ENCODE results near the gene GAS2L1.

Gene GAS2L1

GRCh38 chr22:29275819-29276565 lies 30.5 kb upstream of the GAS2L1 start:
- DNase-seq (ENCODE audit: low spot score) = peak; percentile 54

- DNase-seq (ENCODE audit: low spot score) = no peak
Measured at GRCh38 chr22:29277927-29278326, 28.5 kb upstream of the GAS2L1 start.

GRCh38 chr22:29284196-29284595 lies 22.3 kb upstream of the GAS2L1 start:
- no peak for DNase-seq (ENCODE audit: low spot score)

DNA sequence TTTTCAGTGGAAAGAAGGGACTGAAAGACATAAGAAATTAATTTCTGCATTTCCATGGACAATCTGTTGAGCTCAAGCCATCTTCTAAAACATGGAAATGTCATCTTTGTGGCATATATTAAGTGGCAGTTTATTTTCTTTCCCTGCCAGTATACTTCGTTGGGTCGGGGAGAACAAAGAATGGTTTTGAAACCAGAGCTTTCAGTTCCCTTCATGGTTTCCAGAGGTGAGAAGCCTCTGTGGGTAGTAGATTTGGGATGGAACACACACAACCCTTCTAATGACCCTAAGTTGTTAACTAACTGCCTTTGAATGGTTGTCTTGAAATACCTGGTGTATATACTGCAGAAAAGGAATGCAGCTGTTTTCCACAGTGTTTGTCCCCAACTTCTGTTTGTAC lies 17.6 kb upstream of the GAS2L1 start:
- DNase-seq (ENCODE audit: low spot score) = no peak

DNA sequence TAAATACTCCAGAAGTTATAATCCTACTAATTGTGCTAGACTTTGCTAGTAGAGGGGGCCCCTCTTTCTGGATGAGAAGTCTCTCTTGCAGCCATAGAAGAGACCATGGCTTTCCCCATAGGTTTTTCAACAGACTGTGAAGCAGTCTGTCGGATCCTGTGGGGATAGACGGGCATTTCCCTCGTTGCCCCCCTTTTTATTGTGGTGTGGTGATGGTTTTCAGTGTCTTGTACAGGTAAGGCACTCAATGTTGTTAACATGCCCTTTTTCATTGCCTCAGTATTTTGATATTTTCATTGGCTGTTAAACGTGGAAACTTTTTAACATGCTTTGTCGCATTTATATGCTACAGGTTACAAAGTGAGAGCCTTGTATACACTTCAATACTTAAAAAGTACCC lies 16.4 kb upstream of the GAS2L1 start:
- no peak for DNase-seq (ENCODE audit: low spot score)

GRCh38 chr22:29291215-29291614 lies 15.2 kb upstream of the GAS2L1 start:
- no peak for DNase-seq (ENCODE audit: low spot score)

- no peak for DNase-seq (ENCODE audit: low spot score)
Measured at GRCh38 chr22:29292379-29292778, 14.1 kb upstream of the GAS2L1 start.

GRCh38 chr22:29298641-29299040 lies 7.8 kb upstream of the GAS2L1 start:
- DNase-seq (ENCODE audit: low spot score) = no peak

GRCh38 chr22:29299136-29299900 lies 7.1 kb upstream of the GAS2L1 start:
- no peak for DNase-seq (ENCODE audit: low spot score)

GRCh38 chr22:29300467-29300806 lies 6.0 kb upstream of the GAS2L1 start:
- no peak for DNase-seq (ENCODE audit: low spot score)

DNA sequence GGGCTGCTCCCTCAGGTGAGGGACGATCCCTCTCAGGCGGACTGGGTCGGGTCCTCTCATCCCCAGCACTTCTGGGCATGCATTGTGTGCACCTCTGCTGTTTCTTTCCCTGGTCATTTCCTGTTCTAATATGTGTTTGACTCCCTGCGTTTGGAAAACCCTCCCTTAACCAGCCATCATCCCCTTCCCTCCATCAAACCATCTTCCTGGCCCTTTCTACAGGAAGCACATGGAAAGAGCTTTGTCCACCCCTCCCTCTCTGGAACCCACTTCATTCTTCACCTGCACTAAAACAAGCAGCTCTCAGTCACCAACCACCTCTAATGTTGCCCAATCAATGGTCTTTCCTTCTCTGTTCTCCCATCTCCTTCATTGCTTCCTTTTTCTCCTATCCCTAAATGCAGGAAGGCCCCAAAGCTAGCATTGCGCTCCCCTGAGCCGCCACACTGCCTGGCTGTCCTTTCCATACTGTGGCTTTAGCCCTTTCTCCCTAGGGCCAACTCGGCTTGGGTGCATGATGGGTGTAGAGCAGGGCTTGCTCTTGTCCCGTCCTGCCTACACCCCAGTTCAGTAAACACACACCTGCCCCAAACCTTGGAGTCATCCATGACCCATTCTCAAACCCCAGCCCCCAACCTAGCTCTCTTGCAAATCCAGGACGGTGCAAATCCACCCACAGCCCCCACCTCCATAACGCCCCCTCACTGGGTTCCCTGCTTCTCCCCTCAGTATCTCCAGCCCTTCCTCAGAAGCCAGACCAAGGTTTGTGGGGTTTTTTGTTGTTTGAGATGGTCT lies 5.4 kb upstream of the GAS2L1 start:
- no peak for DNase-seq (ENCODE audit: low spot score)

DNA sequence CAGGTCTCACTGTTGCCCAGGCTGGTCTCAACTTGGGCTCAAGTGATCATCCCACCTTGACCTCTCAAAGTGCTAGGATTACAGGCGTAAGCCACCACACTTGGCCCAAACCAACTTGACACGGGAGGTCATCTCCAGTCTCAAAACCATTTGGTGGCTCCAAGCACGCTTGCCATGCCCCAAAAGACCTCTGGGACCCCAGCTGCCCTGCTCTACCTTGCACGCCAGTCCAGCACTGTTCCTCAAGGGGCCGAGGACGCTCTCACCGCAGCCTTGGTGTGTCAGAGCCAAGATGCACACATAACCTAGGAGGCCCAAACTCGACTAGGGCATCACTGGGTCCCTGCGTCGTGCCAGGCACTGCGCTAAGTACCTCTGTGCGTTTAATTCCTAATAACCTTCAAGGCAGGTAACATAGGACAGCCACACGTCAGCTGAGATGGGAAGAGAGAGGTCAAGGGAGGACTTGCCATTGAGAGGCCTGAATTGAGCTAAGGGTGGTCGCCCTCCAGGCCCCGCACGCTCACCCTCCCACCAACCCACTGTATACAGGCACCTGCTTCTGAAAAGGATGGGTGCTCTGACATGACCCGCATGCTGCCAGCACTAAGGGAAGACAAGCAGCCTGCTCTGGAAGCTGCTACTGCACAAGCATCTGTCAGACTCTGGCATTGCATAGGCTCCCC lies 4.6 kb upstream of the GAS2L1 start:
- DNase-seq (ENCODE audit: low spot score) = no peak

- no peak for DNase-seq (ENCODE audit: low spot score)
Measured at GRCh38 chr22:29302402-29302680, 4.1 kb upstream of the GAS2L1 start.

GRCh38 chr22:29302681-29303465 lies 3.6 kb upstream of the GAS2L1 start:
- no peak for DNase-seq (ENCODE audit: low spot score)

DNA sequence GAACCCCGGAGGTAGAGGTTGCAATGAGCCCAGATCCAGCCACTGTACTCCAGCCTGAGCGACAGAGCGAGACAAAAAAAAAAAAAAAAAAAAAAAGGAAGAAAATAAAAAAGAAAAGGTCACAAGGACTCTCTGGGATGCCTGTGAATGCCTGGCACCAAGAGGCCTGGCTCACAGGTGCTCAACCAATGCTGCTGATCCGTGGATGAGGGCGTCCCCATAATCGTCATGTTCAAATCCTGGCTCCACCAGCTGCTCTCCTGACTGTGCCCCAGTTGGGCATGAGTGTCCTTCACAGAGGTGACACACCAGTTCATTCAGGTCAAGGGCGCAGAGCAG lies 645 bp upstream of the GAS2L1 start:
- DNase-seq (ENCODE audit: low spot score) = no peak

- peak; percentile 79 for DNase-seq (ENCODE audit: low spot score)
Measured at GRCh38 chr22:29306835-29307595, 565 bp downstream of the GAS2L1 start.

DNA sequence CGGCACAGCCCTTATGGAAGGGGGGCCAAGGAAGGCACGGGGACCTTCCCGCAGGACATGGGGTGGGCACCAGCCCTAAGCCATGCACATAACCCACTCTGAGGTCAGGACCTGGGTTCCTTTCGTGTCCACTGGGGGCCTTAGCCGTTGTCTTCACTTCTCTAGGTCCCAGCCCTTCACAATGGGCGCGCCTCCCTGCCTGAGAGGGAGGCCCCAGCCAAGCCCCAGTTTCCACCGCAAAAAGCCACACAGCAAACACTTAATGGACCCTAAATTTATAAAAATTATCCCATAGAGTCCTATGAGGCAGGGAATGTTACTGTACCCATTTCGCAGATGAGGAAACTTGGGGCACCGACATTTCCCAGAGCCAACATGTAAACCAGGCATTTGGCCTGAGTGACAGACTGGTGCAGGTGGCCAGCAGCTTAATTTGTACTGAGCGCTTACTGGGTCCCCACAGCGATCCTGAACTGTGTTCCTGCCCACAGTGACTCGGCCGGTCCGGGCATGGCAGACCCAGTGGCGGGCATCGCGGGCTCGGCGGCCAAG lies 1.2 kb downstream of the GAS2L1 start:
- DNase-seq (ENCODE audit: low spot score) = no peak

DNA sequence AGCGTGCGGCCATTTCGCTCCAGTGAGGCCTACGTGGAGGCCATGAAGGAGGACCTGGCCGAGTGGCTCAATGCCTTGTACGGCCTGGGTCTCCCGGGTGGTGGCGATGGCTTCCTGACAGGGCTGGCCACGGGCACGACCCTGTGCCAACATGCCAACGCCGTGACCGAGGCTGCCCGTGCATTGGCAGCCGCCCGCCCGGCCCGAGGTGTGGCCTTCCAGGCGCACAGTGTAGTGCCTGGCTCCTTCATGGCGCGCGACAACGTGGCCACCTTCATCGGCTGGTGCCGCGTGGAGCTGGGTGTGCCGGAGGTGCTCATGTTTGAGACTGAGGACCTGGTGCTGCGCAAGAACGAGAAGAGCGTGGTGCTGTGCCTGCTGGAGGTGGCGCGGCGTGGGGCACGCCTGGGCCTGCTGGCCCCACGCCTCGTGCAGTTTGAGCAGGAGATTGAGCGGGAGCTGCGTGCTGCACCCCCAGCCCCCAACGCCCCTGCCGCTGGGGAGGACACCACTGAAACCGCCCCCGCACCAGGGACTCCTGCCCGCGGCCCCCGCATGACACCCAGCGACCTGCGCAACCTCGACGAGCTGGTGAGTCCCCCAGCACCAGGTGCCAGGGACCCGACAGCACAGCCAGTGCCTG lies 1.8 kb downstream of the GAS2L1 start:
- no peak for DNase-seq (ENCODE audit: low spot score)

DNA sequence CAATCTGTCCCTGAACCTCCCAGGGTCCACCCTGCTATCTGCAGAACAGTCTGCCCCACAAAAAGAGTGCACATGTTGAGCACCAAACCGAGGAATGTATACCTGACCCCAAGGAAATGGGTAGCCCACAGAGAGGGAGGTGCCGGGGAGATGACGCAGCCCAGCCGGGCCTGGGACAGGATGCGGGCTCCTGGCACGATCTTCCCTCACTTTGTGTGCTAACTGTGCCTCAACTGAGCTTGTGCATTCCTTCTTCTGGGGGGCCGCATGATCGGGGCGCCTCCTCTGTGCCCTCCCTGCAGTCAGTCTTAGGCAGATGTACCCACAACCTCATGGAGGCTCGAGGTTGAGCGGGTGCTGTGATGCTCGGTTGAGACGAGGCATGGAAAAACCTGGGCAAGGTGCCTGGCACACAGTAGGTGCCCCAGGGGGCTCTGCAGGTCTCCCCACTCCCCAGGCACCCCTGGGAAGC lies 2.4 kb downstream of the GAS2L1 start:
- no peak for DNase-seq (ENCODE audit: low spot score)
